Endothelial cell of umbilical vein (primary cell): Measurements from ENCODE around the gene SWT1. TPM values are rescaled to one million over a fixed set of nuclear protein-coding genes. Genes with fewer than 3 reads are reported as not detected.

ENCODE experiments used
- BruUV-seq: library from RNA; stranded (reverse); fragments of 400-500 nt; replicated peaks from 2 replicates; lab custom pipeline; 2021; lab: Mats Ljungman, UMichigan
- CTCF ChIA-PET: fragments of 300-600, 350-600 bp; sonication (Branson Sonifier 250); formaldehyde crosslinking; loops from one replicate; lab custom pipeline; 2021; ENCODE audit warnings: antibody characterized with exemption, inconsistent platforms; lab: Charles Lee
- POLR2A ChIA-PET: fragments of 300-600, 350-600 bp; sonication (Branson Sonifier 250); formaldehyde crosslinking; loops from one replicate; lab custom pipeline; 2021; ENCODE audit warnings: antibody characterized with exemption, inconsistent platforms; lab: Charles Lee
- DNase-seq: peaks from one replicate; pipeline ENCODE4 v3.0.0-alpha.2; 2011; ENCODE audit warnings: low read depth, low spot score
- FAIRE-seq: peaks from 2 replicates; lab custom pipeline; 2011; peaks lifted over from hg19 to GRCh38; lab: Jason Lieb, UNC
- H2AFZ ChIP-seq: 2 replicates; pipeline ENCODE4 v1.6.0; 2012; ENCODE audit warnings: low read depth, low read length, control low read depth, inconsistent platforms
- H3K27ac ChIP-seq: 2 replicates; pipeline ENCODE4 v1.5.1; 2011; ENCODE audit warnings: low read depth, mild to moderate bottlenecking, control low read depth, low read length, moderate library complexity; ENCODE audit not compliant: insufficient read depth
- H3K27me3 ChIP-seq, 2 experiments: 2 replicates each; pipeline versions ENCODE4 v1.6.0 to v1.6.1; 2011; ENCODE audit warnings: low read length in 2 of 2, mixed read lengths in 1 of 2; ENCODE audit not compliant: control insufficient read depth in 2 of 2, insufficient read depth in 2 of 2
- H3K36me3 ChIP-seq, 2 experiments: 2 replicates in 1 of 2; 3 replicates in 1 of 2; pipeline ENCODE4 v1.5.1; 2011; ENCODE audit warnings: low read length in 2 of 2, mild to moderate bottlenecking in 1 of 2, moderate library complexity in 1 of 2; ENCODE audit not compliant: control insufficient read depth in 2 of 2, insufficient read depth in 2 of 2; ENCODE audit errors: extremely low read depth in 1 of 2
- H3K4me1 ChIP-seq: 3 replicates; pipeline ENCODE4 v1.5.1; 2011; ENCODE audit warnings: mild to moderate bottlenecking, low read length; ENCODE audit not compliant: control insufficient read depth, insufficient read depth; ENCODE audit errors: extremely low read depth
- H3K4me2 ChIP-seq: 2 replicates; pipeline ENCODE4 v1.6.1; 2011; ENCODE audit warnings: low read length, control low read depth, mixed read lengths; ENCODE audit not compliant: insufficient read depth
- H3K4me3 ChIP-seq, 3 experiments: fragments of 200-600 bp in 1 of 3; sonication (generic), shearing (Covaris generic) in 1 of 3; replicated peaks in 1 of 3; 2 replicates each; pipeline ENCODE4 v1.5.1; 2011 to 2016; ENCODE audit warnings: control low read depth in 3 of 3, low read length in 3 of 3, mild to moderate bottlenecking in 2 of 3, inconsistent platforms in 1 of 3, low read depth in 1 of 3, moderate library complexity in 1 of 3; ENCODE audit not compliant: insufficient read depth in 1 of 3
- H3K79me2 ChIP-seq: 2 replicates; pipeline ENCODE4 v1.6.0; 2012; ENCODE audit warnings: low read length, inconsistent platforms; ENCODE audit not compliant: control insufficient read depth, insufficient read depth
- H3K9ac ChIP-seq: replicated peaks from 2 replicates; pipeline ENCODE3; 2011; ENCODE audit warnings: low read length, control low read depth; ENCODE audit not compliant: insufficient read depth; ENCODE audit errors: extremely low read depth
- H3K9me1 ChIP-seq: replicated peaks from 3 replicates; pipeline ENCODE4 v1.6.0; 2011; ENCODE audit warnings: mild to moderate bottlenecking, low read length; ENCODE audit not compliant: control insufficient read depth, insufficient read depth; ENCODE audit errors: extremely low read depth
- H3K9me3 ChIP-seq: replicated peaks from 2 replicates; pipeline ENCODE4 v1.5.1; 2012; ENCODE audit warnings: low read length, inconsistent platforms; ENCODE audit not compliant: control insufficient read depth, insufficient read depth
- H4K20me1 ChIP-seq: replicated peaks from 2 replicates; pipeline ENCODE3; 2011; ENCODE audit warnings: mild to moderate bottlenecking, low read length; ENCODE audit not compliant: control insufficient read depth, insufficient read depth; ENCODE audit errors: extremely low read depth
- EZH2 ChIP-seq: IDR thresholded peaks from 2 replicates; pipeline ENCODE4 v1.6.1; 2012; ENCODE audit warnings: borderline replicate concordance, low read depth, mild to moderate bottlenecking, moderate library complexity, low read length, inconsistent platforms; ENCODE audit not compliant: severe bottlenecking
- FOS ChIP-seq: IDR thresholded peaks from 2 replicates; pipeline ENCODE4 v1.6.1; 2011; ENCODE audit warnings: mild to moderate bottlenecking, low read length, moderate library complexity, borderline replicate concordance; ENCODE audit not compliant: insufficient read depth
- GATA2 ChIP-seq: IDR thresholded peaks from 2 replicates; pipeline ENCODE4 v1.7.0; 2011; ENCODE audit warnings: low read depth, mild to moderate bottlenecking, moderate library complexity, mixed read lengths, low read length; ENCODE audit not compliant: insufficient read length, insufficient read depth
- JUN ChIP-seq: IDR thresholded peaks from 2 replicates; pipeline ENCODE4 v1.6.1; 2011; ENCODE audit warnings: borderline replicate concordance, low read depth; ENCODE audit not compliant: insufficient read length, insufficient read depth
- MYC ChIP-seq: IDR thresholded peaks from one replicate; pipeline ENCODE4 v1.6.1; 2011; ENCODE audit warnings: mild to moderate bottlenecking, low read depth, low read length
- POLR2A ChIP-seq: IDR thresholded peaks from 2 replicates; pipeline ENCODE4 v1.6.1; 2012; ENCODE audit warnings: low read depth, mild to moderate bottlenecking, control low read depth, low read length
- POLR2AphosphoS5 ChIP-seq: IDR thresholded peaks from 2 replicates; pipeline ENCODE4 v1.6.1; 2012; ENCODE audit warnings: low read depth, mild to moderate bottlenecking, control low read depth, low read length, moderate library complexity; ENCODE audit not compliant: insufficient read depth
- dilution Hi-C: fragments of 300-500 bp; cut with MboI; formaldehyde crosslinking; loops from one replicate; pipeline ENCODE4 v1.15.0; 2019; ENCODE audit warnings: low sequenced_read_pairs; ENCODE audit not compliant: extremely low pct_ligation_motif_present
- intact Hi-C: fragments of 100-400 bp; cut with micrococcal nuclease; formaldehyde crosslinking; loops from one replicate; pipeline ENCODE4 v1.10.0; 2022
- polyA plus RNA-seq, 4 experiments: library from polyadenylated mRNA; depleted of rRNA in 3 of 4; stranded (reverse) in 3 of 4; unstranded in 1 of 4; fragments of >200 nt; gene quantifications; 2 replicates each; pipeline versions ENCODE4 v1.2.1 to v1.2.3, GENCODE V29; 2011 to 2012; ENCODE audit warnings: missing spikeins in 1 of 4
- total RNA-seq: library from RNA; stranded (reverse); gene quantifications from 2 replicates; pipeline ENCODE4 v1.2.3, GENCODE V29; 2021
- TF ChIP-seq, protein P1 (sequence below): IDR thresholded peaks from 2 replicates; pipeline ENCODE4 v1.6.1; 2011; ENCODE audit not compliant: insufficient read depth, insufficient read length
- TF ChIP-seq, protein P2 (sequence below), 2 donors: IDR thresholded peaks; 1 replicate in 1 of 2; 2 replicates in 1 of 2; pipeline ENCODE4 v1.5.1; 2011; ENCODE audit warnings: low read length in 2 of 2, mild to moderate bottlenecking in 2 of 2, moderate library complexity in 2 of 2, control low read depth in 1 of 2, inconsistent platforms in 1 of 2, low read depth in 1 of 2; ENCODE audit not compliant: insufficient read depth in 1 of 2; ENCODE audit errors: extremely low read depth in 1 of 2

Gene SWT1
- total and polyA plus RNA-seq, 2 donors (not counting 3 experiments of a cell fraction or from before 2014, with no cell fraction given): 1.0 to 4.3 TPM

DNA sequence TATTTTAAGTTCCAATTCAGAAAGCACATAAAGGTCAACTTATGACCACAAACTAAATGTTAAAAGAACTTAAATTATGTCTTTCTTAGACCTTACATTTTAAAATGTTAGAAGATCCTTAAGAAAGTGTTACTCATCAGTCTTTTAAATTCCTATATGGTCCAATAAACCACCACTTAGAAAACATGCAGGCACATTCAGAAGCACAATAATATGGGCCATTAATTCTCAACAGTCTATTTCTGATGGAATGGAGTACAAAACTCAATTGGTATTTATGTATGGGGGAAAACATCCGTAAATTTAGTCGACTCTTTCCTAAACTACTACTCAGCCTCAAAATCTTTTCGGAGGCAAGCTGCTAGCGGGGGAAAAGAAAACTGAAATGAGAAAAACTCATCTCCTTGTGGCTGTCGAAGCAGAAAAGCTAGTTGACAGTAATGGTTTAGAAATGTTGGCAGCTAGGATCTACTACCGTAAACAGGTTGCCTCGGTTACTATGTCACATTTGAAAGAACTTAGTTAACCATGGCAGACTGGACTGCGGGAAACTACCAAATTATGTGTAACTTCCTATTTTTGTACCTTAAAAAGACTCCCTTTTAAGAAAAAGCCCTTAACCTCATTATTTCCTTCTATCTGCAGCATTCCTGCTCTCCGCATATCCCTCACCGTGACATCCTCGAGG lies 1.2 kb upstream of the SWT1 start:
- no TSS peak for BruUV-seq
- CTCF ChIA-PET: interaction anchor here (1.5 to 3.3 kb wide), 2 partner anchors 12 to 14 kb away, joined by 4 to 36 read pairs; no protein-coding TSS in a partner anchor
- Histone ChIP-seq H3K79me2 (peaks cover 8% of the 10 kb centered on the region), H4K20me1 (no peaks in the 10 kb centered on the region), H3K9me1 (no peaks in the 10 kb centered on the region), H3K4me2 (peak overlapping the region; percentile 94), H3K27me3 (no peaks in the 10 kb centered on the region), H3K4me3 (peak overlapping the region; percentile 60 to 95 (median 92)), H3K9me3 (no peaks in the 10 kb centered on the region), H3K9ac (peak overlapping the region; percentile 91), H2AFZ (peak overlapping the region; percentile 87), H3K4me1 (peaks cover 19% of the 10 kb centered on the region), H3K27ac (peak overlapping the region; percentile 85), H3K36me3 (no peaks in the 10 kb centered on the region)
- DNase-seq: no peak
- dilution Hi-C loops (no loop called here), intact Hi-C loops (loop anchor here (2.0 to 5.0 kb wide), 2 partner anchors 161 to 517 kb away; partner anchors contain the start of gene IVNS1ABP)
- no peak for FAIRE-seq
- TF ChIP-seq GATA2 (no peak), EZH2 (no peak), POLR2AphosphoS5 (no peak), JUN (no peak)
- POLR2A ChIA-PET: no interaction called here

DNA sequence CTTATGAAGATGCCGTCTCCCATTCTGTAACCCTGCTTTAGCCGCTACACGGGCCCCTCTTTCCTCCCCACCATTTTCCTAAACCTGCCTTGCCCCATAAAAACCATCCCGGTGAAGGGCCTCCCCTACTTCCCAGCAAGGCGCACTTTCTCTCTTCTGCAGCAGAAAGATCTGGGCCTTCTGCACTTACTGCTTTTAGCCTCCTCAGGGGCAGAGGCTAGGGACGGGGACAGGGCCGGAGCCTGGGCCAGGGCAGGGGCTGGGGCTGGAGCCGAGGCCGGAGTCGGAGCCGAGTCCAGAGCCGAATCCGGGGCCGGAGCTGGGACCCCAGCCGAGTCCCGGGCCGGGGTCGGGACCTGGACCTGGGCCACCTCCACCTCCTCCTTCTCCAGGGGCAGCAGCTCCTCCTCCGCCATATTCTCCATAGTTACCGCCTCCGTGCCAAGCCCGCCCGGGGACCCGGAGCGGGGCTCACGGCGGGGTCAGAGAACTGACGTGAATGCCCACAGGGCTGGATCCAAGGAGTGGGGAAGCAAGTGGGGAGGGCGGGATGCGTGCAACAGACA lies 596 bp upstream of the SWT1 start:
- Histone ChIP-seq H3K4me3 (peak overlapping the region; percentile 60 to 95 (median 92)), H3K79me2 (peaks cover 8% of the 10 kb centered on the region), H3K4me2 (peak overlapping the region; percentile 94), H3K9ac (peak overlapping the region; percentile 91), H3K27me3 (no peaks in the 10 kb centered on the region), H3K4me1 (peaks cover 19% of the 10 kb centered on the region), H2AFZ (peak overlapping the region; percentile 87), H3K9me1 (no peaks in the 10 kb centered on the region), H3K9me3 (no peaks in the 10 kb centered on the region), H3K36me3 (no peaks in the 10 kb centered on the region), H4K20me1 (no peaks in the 10 kb centered on the region), H3K27ac (peak overlapping the region; percentile 85)
- TF ChIP-seq FOS (no peak), MYC (no peak), POLR2A (no peak), GATA2 (no peak), EZH2 (no peak), JUN (no peak), POLR2AphosphoS5 (no peak)
- TF ChIP-seq, protein P1, sequence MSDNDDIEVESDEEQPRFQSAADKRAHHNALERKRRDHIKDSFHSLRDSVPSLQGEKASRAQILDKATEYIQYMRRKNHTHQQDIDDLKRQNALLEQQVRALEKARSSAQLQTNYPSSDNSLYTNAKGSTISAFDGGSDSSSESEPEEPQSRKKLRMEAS: no peak
- TF ChIP-seq, protein P2, sequence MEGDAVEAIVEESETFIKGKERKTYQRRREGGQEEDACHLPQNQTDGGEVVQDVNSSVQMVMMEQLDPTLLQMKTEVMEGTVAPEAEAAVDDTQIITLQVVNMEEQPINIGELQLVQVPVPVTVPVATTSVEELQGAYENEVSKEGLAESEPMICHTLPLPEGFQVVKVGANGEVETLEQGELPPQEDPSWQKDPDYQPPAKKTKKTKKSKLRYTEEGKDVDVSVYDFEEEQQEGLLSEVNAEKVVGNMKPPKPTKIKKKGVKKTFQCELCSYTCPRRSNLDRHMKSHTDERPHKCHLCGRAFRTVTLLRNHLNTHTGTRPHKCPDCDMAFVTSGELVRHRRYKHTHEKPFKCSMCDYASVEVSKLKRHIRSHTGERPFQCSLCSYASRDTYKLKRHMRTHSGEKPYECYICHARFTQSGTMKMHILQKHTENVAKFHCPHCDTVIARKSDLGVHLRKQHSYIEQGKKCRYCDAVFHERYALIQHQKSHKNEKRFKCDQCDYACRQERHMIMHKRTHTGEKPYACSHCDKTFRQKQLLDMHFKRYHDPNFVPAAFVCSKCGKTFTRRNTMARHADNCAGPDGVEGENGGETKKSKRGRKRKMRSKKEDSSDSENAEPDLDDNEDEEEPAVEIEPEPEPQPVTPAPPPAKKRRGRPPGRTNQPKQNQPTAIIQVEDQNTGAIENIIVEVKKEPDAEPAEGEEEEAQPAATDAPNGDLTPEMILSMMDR (IDR thresholded peaks at IDR 0.05; ENCODE audit: extremely low read depth in 1 of 2, insufficient read depth in 1 of 2, low read depth in 1 of 2, low read length in 2 of 2): no peak
- TSS peak; percentile 82 for BruUV-seq
- ChIA-PET POLR2A (no interaction called here), CTCF (interaction anchor here (1.5 to 3.3 kb wide), 2 partner anchors 11 to 14 kb away, joined by 4 to 36 read pairs; no protein-coding TSS in a partner anchor)
- peak; percentile 68 for DNase-seq
- intact Hi-C loops (loop anchor here (2.0 to 5.0 kb wide), 2 partner anchors 160 to 516 kb away; partner anchors contain the start of gene IVNS1ABP), dilution Hi-C loops (no loop called here)
- FAIRE-seq: no peak
